OCI-LY3 (cell line): Measurements from ENCODE around the gene CCDC27.
A peak's percentile ranks its signal among the peaks of the same experiment; 100 is the strongest.
"Not testable (repeated sequence)": the region's sequence is repeated elsewhere in the genome, so short reads cannot be mapped to it uniquely, and the experiment has no call there.

Experiments used
- H2AFZ ChIP-seq: fragments of 200-600, 300-600 bp; shearing (Covaris generic); 2 replicates; pipeline ENCODE4 v1.6.0; 2014; ENCODE audit warnings: antibody characterized with exemption, low read depth, low read length
- H3K27ac ChIP-seq: fragments of 200-600, 300-600 bp; sonication (generic); 2 replicates; pipeline ENCODE4 v1.5.1; 2014; ENCODE audit warnings: mild to moderate bottlenecking, low read length, moderate library complexity, mixed read lengths
- H3K27me3 ChIP-seq: fragments of 200-600, 300-600 bp; sonication (generic); 2 replicates; pipeline ENCODE4 v1.6.1; 2014; ENCODE audit warnings: low read depth, low read length, mixed read lengths
- H3K36me3 ChIP-seq: fragments of 200-600, 300-600 bp; sonication (generic); replicated peaks from 2 replicates; pipeline ENCODE3; 2014; ENCODE audit warnings: low read depth, low read length, mixed read lengths
- H3K4me1 ChIP-seq: fragments of 300-600, 200-600 bp; sonication (generic); 2 replicates; pipeline ENCODE4 v1.6.1; 2014; ENCODE audit warnings: low read length, mixed read lengths
- H3K4me2 ChIP-seq: fragments of 200-600, 300-600 bp; sonication (generic); 2 replicates; pipeline ENCODE4 v1.6.1; 2014; ENCODE audit warnings: low read length, mixed read lengths
- H3K4me3 ChIP-seq: fragments of 300-600, 200-600 bp; sonication (generic); 2 replicates; pipeline ENCODE4 v1.5.1; 2014; ENCODE audit warnings: antibody characterized with exemption, mild to moderate bottlenecking, low read length, moderate library complexity
- H3K79me2 ChIP-seq: fragments of 300-600, 200-600 bp; shearing (Covaris generic); 2 replicates; pipeline ENCODE4 v1.6.1; 2014; ENCODE audit warnings: mild to moderate bottlenecking, low read length, mixed read lengths
- H3K9ac ChIP-seq: fragments of 300-600, 200-600 bp; shearing (Covaris generic); 2 replicates; pipeline ENCODE4 v1.6.0; 2014; ENCODE audit warnings: mild to moderate bottlenecking, low read length, moderate library complexity
- H3K9me3 ChIP-seq: fragments of 200-600, 300-600 bp; shearing (Covaris generic); 2 replicates; pipeline ENCODE4 v1.6.1; 2014; ENCODE audit warnings: low read length, mixed read lengths; ENCODE audit not compliant: insufficient read depth
- H4K20me1 ChIP-seq: fragments of 200-600, 300-600 bp; sonication (generic); 2 replicates; pipeline ENCODE4 v1.6.1; 2016; ENCODE audit warnings: low read length, mixed read lengths; ENCODE audit not compliant: insufficient read depth
- EZH2phosphoT487 ChIP-seq: fragments of 200-600 bp; shearing (Covaris generic); IDR thresholded peaks from 2 replicates; pipeline ENCODE4 v1.6.1; 2018; ENCODE audit warnings: antibody characterized with exemption, mixed run types, low read depth
- TF ChIP-seq, protein P1 (sequence below): fragments of 200-600, 300-600 bp; sonication (generic); IDR thresholded peaks from 2 replicates; pipeline ENCODE4 v1.5.1; 2014; ENCODE audit warnings: antibody characterized with exemption, low read length, low read depth

CCDC27 gene

DNA sequence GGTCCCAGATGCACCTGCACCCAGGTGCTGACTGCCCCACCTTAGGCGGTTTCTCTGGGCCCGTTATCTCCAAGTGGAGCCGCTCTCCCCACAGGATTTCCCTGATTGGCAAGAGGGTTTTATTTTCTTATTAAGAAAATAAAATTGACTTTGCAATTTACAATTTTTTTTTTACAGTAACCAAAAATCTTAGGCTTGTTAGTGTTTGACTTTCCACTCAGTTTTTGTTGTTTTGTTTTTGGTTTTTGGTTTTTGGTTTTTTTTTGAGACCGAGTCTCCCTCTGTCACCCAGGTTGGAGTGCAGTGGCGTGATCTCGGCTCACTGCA lies 4.8 kb upstream of the CCDC27 start:
- H3K9me3 ChIP-seq: no peaks in the 10 kb centered on the region
- 0 out of 2 replicates have a peak overlapping the region, but pooled peaks have one; percentile 45 for H2AFZ ChIP-seq
- no peaks in the 10 kb centered on the region for H3K36me3 ChIP-seq
- peak overlapping the region; percentile 65; the same call in 1 of the 2 replicates for H3K9ac ChIP-seq
- TF ChIP-seq, protein P1, sequence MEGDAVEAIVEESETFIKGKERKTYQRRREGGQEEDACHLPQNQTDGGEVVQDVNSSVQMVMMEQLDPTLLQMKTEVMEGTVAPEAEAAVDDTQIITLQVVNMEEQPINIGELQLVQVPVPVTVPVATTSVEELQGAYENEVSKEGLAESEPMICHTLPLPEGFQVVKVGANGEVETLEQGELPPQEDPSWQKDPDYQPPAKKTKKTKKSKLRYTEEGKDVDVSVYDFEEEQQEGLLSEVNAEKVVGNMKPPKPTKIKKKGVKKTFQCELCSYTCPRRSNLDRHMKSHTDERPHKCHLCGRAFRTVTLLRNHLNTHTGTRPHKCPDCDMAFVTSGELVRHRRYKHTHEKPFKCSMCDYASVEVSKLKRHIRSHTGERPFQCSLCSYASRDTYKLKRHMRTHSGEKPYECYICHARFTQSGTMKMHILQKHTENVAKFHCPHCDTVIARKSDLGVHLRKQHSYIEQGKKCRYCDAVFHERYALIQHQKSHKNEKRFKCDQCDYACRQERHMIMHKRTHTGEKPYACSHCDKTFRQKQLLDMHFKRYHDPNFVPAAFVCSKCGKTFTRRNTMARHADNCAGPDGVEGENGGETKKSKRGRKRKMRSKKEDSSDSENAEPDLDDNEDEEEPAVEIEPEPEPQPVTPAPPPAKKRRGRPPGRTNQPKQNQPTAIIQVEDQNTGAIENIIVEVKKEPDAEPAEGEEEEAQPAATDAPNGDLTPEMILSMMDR: no peak
- no peak for TF ChIP-seq EZH2phosphoT487
- peaks cover 5% of the 10 kb centered on the region; the same call in 1 of the 2 replicates for H3K27me3 ChIP-seq
- H3K4me1 ChIP-seq: peaks cover 14% of the 10 kb centered on the region
- no peaks in the 10 kb centered on the region for H3K79me2 ChIP-seq
- H3K4me2 ChIP-seq: peak overlapping the region; percentile 67
- H3K27ac ChIP-seq: no peak overlapping the region
- H3K4me3 ChIP-seq: peak overlapping the region; percentile 90
- 0 out of 2 replicates have a peak, but pooled peaks cover 3% of the 10 kb centered on the region for H4K20me1 ChIP-seq

GRCh38 chr1:3747903-3748302 lies 4.3 kb upstream of the CCDC27 start:
- no peaks in the 10 kb centered on the region for H3K36me3 ChIP-seq
- no peak for TF ChIP-seq EZH2phosphoT487
- TF ChIP-seq, protein P1: no peak
- peaks cover 5% of the 10 kb centered on the region; the same call in 1 of the 2 replicates for H3K27me3 ChIP-seq
- peaks cover 14% of the 10 kb centered on the region for H3K4me1 ChIP-seq
- H3K4me2 ChIP-seq: peak overlapping the region; percentile 67
- no peak overlapping the region for H3K9ac ChIP-seq
- H3K79me2 ChIP-seq: no peaks in the 10 kb centered on the region
- no peaks in the 10 kb centered on the region for H3K9me3 ChIP-seq
- 0 out of 2 replicates have a peak, but pooled peaks cover 3% of the 10 kb centered on the region for H4K20me1 ChIP-seq
- no peak overlapping the region for H2AFZ ChIP-seq
- no peak overlapping the region for H3K27ac ChIP-seq
- peak overlapping the region; percentile 90 for H3K4me3 ChIP-seq

DNA sequence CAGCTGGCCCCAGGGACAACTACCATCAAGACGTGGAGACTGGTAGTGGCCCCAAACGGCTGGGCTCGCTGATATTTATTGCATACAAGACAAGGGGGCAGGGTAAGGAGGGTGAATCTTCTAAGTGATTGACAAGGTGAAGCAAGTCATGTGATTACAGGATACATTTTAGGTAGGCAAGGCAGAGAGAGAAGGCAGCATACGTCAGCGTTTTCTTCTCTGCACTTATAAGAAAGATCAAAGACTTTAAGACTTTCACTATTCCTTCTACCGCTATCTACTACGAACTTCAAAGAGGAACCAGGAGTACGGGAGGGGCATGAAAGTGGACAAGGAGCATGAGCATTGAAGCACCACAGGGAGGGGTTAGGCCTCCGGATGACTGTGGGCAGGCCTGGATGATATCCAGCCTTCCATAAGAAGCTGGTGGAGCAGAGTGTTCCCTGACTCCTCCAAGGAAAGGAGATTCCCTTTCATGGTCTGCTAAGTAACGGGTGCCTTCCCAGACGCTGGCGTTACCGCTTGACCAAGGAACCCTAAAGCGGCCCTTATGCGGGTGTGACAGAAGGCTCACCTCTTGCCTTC lies 3.8 kb upstream of the CCDC27 start:
- not testable (repeated sequence) for H3K27me3 ChIP-seq, H3K4me2 ChIP-seq, H3K36me3 ChIP-seq, H2AFZ ChIP-seq, H3K4me3 ChIP-seq, H4K20me1 ChIP-seq, H3K9me3 ChIP-seq, H3K27ac ChIP-seq, H3K79me2 ChIP-seq, H3K9ac ChIP-seq
- peaks cover 13% of the 10 kb centered on the region for H3K4me1 ChIP-seq

DNA sequence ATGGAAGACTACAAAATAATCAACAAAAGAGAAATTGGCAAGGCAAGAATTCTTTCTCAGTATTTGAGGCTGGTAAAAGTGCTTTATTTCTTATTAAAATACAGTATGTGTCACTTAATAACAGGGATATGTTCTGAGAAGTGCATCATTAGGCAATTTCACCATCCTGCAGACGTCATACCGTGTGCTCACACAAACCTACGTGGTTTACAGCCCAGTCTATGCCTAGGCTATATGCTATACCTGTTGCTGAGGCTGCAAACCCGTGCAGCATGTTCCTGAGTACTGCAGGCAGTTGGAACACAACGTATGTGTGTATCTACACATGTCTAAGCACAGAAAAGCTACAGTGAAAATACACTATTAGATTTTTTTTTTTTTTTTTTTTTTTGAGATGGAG lies 2.7 kb upstream of the CCDC27 start:
- Histone ChIP-seq H3K4me2 (no peak overlapping the region), H2AFZ (no peak overlapping the region), H3K36me3 (no peaks in the 10 kb centered on the region), H3K9ac (no peak overlapping the region), H3K4me1 (peaks cover 11% of the 10 kb centered on the region), H3K27ac (no peak overlapping the region), H3K79me2 (no peaks in the 10 kb centered on the region), H3K27me3 (peaks cover 5% of the 10 kb centered on the region; the same call in 1 of the 2 replicates), H3K4me3 (no peak overlapping the region), H4K20me1 (no peaks in the 10 kb centered on the region), H3K9me3 (no peaks in the 10 kb centered on the region)
- TF ChIP-seq, protein P1: no peak
- TF ChIP-seq EZH2phosphoT487: no peak
